ENCODE results near the gene SCN2A. TPM values are rescaled to one million over a fixed set of nuclear protein-coding genes. Genes with fewer than 3 reads are reported as not detected.
"Not testable (repeated sequence)": the region's sequence is repeated elsewhere in the genome, so short reads cannot be mapped to it uniquely, and the experiment has no call there.

Gene SCN2A
- total RNA-seq, 1 donor from 2014 or later, result 1.9 TPM

GRCh38 chr2:165295643-165296042 lies 56.4 kb downstream of the SCN2A start:
- DNase-seq (ENCODE audit: low spot score) (no peak), ATAC-seq (no peak)
- intact Hi-C loops (cut with DNase I), result no loop called here

- intact Hi-C loops (cut with DNase I), result no loop called here
- DNase-seq (ENCODE audit: low spot score), result no peak
- ATAC-seq, result no peak
These were observed 66.3 kb downstream of the SCN2A start for GRCh38 chr2:165305391-165306096.

- ATAC-seq (no peak), DNase-seq (ENCODE audit: low spot score) (no peak)
- intact Hi-C loops (cut with DNase I), result no loop called here
These were observed 68.1 kb downstream of the SCN2A start for GRCh38 chr2:165307317-165307716.

DNA sequence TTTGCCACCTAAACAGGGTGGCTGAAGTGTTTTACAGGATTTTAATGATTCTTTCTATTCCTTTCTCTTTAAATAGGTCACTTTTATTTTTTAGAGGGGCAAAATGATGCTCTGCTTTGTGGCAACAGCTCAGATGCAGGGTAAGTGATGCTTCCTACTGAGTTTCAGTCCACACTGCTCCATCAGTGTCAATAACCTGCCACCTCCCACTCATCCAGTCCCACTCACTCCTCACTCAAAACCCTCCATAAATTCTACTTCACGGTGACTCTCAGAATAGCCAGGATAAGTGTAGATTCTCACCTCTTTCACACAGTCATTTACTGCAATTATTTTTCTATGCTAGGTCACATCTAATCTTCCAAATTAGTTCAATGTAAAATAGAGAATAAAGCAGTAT lies 72.7 kb downstream of the SCN2A start:
- no peak for DNase-seq (ENCODE audit: low spot score)
- intact Hi-C loops (cut with DNase I), result no loop called here
- no peak for ATAC-seq

DNA sequence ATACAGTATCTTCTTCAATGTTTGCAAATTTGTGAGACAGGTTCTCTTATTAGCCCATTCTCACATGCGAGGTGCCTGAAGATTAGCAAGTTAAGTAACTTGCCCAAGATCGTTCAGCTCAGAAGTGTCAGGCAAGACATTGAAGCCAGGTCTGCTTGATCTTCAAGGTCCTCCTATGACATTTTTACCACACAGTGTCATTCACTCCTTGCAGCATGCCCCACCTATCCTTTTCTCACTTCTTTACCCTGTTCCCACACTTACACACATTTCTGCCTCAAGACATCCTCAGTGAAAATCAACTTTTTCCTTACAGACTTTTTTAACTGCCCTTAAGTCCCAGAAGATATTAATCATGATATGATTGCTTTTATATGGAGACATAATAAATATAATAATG lies 73.8 kb downstream of the SCN2A start:
- ATAC-seq (no peak), DNase-seq (ENCODE audit: low spot score) (no peak)
- intact Hi-C loops (cut with DNase I), result no loop called here

GRCh38 chr2:165313509-165313908 lies 74.3 kb downstream of the SCN2A start:
- DNase-seq (ENCODE audit: low spot score) (no peak), ATAC-seq (no peak)
- intact Hi-C loops (cut with DNase I), result no loop called here

DNA sequence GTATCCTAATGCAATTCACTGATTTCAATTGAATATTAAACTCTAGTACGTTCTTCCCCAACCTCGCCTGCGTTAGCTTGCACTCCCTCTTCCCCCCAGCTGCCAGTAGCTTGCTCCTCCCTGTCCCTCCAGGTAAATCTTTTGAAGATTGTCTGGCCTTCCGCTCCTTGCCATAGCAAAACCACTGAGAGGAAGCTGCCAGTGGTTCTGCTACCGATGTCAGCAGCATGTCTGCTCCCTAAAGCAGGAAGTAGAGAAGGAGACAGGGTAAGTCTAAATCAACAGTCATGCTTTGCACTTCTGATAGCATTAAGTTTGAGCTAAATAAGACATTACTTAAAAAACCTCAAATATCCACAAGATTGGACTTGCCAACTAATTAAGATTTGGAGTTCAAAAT lies 89.1 kb downstream of the SCN2A start:
- intact Hi-C loops (cut with DNase I), result no loop called here
- ATAC-seq, result no peak
- no peak for DNase-seq (ENCODE audit: low spot score)

GRCh38 chr2:165344276-165344675 lies 105.1 kb downstream of the SCN2A start:
- intact Hi-C loops (cut with DNase I); ATAC-seq; DNase-seq (ENCODE audit: low spot score): not testable (repeated sequence)

GRCh38 chr2:165348441-165348840 lies 109.2 kb downstream of the SCN2A start:
- DNase-seq (ENCODE audit: low spot score), result no peak
- intact Hi-C loops (cut with DNase I), result no loop called here
- ATAC-seq, result no peak

DNA sequence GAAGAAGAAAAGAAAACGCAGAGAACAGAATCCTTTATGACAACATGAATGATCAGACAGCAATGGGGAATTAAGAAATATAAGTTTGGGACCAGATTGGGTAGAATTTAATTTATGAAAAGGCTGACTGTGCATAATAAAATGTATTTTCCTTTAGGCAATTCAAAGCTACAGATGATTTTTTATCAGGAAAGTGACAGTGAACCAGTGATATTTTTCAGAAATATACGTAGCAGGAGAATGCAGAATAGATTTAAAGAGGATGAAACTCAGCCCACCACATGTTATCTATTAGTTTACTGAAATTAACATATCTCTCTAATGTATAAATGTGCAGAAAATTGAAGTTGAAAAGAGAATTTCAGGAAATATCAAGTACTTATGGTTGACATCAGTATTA lies 110.0 kb downstream of the SCN2A start:
- ATAC-seq (no peak), DNase-seq (ENCODE audit: low spot score) (no peak)
- intact Hi-C loops (cut with DNase I), result no loop called here

GRCh38 chr2:165357758-165358157 lies 118.5 kb downstream of the SCN2A start:
- DNase-seq (ENCODE audit: low spot score) (no peak), ATAC-seq (no peak)
- intact Hi-C loops (cut with DNase I), result no loop called here

DNA sequence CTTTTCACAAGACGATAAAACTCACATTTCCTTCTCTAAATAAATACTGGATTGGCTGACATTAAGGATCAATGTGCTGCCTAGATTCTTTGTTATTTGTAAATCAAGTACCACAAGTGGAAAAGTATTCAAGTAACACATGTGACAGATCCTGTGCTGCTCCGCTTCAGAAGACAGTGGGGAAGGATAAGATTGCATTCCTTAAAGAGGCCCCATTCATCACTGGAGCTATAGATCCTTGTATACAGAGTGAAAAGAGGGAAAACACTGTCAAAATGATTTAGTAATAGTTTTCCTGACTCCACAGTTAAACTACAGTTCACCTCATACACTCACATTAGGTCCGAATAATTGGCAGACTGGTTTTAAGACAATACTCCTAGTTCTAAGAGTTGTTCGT lies 122.3 kb downstream of the SCN2A start:
- intact Hi-C loops (cut with DNase I), result no loop called here
- no peak for ATAC-seq
- DNase-seq (ENCODE audit: low spot score), result no peak

DNA sequence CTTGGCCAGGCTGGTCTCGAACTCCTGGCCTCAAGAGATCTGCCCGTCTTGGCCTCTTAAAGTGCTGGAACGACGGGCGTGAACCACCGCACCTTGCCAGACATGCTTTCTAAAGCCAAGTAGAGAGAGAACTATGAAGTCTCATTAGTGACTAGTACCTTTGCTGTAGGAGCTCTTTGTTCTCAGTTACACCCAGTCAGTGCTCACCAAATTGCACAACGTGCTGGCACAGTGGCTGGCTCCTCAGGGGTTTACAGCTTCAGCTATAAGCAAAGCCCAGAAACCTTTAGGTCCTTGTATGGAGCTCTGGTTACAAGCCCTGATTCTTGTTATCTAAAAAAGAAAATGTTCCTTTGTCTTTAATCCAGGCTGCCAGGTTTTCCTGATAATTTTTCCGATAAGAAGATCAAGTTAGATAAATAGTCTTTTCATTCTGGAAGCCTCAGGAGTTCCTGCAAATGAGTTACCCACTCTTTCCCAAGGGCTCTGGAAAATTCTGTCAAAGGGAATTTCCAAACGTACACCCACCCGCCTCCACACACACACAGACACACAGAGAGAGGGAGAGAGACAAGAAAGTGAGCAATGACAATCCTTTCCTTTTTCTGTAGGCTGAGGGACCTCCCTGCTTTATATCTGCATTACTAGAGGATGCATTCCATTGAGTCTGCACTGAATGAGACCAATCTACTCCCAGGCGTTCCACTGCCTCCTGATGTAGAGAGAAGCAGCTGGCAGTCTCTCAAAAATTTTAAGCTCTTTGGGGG lies 130.1 kb downstream of the SCN2A start:
- intact Hi-C loops (cut with DNase I), result no loop called here
- no peak for ATAC-seq
- DNase-seq (ENCODE audit: low spot score), result no peak

DNA sequence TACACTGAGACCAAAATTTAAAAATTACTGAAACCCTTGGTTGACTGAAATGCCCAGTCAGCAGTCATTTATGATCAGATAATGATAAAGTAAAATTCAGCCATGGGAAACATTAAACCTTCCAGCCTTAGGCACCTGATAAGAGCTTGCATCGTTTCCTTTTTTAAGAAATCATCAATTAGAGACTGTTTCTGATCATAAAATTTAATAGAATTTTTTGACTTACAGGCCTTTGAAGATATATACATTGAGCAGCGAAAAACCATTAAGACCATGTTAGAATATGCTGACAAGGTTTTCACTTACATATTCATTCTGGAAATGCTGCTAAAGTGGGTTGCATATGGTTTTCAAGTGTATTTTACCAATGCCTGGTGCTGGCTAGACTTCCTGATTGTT lies 130.7 kb downstream of the SCN2A start:
- intact Hi-C loops (cut with DNase I), result no loop called here
- ATAC-seq (no peak), DNase-seq (ENCODE audit: low spot score) (no peak)

DNA sequence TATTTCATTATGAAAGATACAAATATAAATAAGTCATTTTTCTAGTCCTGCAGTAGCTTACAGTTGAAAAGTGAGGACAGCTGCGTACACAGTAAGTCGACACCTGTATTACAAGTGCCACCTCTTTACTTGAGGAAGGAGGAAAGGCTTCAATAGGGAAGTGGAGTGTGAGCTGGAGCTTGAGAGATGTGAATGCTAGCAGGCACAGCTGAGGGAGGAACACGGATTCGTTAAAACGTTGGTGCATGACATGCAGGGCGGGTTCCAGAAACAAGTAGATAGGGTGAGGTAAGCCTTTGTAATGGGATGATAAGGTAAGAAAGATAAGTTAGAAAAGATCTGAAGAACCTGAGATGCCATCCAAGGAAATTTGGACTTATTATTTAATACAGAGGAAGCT lies 132.1 kb downstream of the SCN2A start:
- ATAC-seq (no peak), DNase-seq (ENCODE audit: low spot score) (no peak)
- intact Hi-C loops (cut with DNase I), result no loop called here

DNA sequence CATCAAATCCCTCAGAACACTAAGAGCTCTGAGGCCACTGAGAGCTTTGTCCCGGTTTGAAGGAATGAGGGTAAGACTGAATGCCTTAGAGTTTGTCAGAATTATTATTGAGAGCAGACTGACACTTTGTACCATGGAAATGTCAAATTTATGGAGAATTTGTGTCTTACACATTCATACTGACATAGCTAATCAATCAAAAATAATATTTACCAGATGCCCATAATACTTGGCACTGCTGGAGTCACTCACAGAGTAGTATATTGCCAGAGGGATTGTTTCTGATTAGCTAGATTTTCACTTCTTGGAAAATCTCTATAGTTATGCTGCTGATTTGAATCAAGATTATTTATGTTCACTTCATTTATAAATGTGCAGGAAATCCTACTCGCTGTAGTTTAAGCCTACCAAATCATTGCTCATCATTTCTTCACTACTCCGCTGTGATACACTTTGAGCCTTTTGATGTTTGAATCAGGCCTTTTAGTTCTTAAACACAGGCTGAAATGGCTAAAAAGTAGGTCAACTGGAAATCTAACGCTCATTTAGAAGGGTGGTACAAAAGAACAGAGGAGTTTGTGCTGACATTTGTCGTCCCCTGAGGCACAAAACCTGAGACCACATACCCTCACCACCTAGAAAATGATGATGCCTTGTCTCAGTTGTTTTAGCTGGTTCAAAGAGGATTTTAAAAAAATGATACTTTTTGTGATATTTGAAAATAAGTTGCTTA lies 134.2 kb downstream of the SCN2A start:
- intact Hi-C loops (cut with DNase I), result no loop called here
- no peak for DNase-seq (ENCODE audit: low spot score)
- no peak for ATAC-seq

DNA sequence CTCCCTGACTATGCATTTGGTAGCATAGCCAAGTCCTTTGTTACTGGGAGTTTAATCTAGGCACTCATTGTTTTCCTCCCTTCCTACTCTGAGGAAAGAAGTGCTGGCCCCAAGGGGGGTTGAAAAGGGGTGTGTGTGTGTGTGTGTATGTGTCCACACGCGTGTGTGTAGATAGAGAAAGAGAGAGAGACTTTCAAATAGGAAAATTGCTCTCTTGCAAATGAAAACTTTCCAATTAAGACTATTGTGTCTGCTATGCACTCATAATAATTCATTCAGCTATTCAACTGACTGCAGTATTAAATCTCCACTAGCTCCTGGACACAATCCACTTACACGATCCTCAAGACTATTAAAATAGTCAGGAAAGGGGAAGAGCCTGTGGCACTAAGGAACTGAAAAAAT lies 137.4 kb downstream of the SCN2A start:
- intact Hi-C loops (cut with DNase I), result no loop called here

GRCh38 chr2:165382362-165382761 lies 143.1 kb downstream of the SCN2A start:
- no peak for ATAC-seq
- intact Hi-C loops (cut with DNase I), result no loop called here
- DNase-seq (ENCODE audit: low spot score), result no peak

More for the DNA sequence above, 137.4 kb downstream of the SCN2A start:
- DNase-seq (ENCODE audit: low spot score) (no peak), ATAC-seq (no peak)

DNA sequence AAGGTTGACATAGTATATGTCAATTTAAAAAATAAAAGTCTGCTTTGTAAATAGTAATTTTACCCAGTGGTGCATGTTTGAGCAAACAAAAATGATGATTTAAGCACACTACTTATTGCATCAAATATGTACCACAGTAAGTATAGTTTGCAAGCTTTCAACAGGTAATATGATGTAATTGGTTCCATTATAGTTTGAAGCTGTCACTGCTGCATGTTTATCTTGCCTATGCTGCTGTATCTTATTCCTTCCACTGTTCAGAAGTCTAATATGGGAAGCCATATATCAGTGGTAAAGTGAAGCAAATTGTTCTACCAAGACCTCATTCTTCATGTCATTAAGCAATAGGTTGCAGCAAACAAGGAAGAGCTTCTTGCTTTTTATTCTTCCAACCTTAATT lies 151.7 kb downstream of the SCN2A start:
- no peak for ATAC-seq
- DNase-seq (ENCODE audit: low spot score), result no peak
- intact Hi-C loops (cut with DNase I), result no loop called here

DNA sequence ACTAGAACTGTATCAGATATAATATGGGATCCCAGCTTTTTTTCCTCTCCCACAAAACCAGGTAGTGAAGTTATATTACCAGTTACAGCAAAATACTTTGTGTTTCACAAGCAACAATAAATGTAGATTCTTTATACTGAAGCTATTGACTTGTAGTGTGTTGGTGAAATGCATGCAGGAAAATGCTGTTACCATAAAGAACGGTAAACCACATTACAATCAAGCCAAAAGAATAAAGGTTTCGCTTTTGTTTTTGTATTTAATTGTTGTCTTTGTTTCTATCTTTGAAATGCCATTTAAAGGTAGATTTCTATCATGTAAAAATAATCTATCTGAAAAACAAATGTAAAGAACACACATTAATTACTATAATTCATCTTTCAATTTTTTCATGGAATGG lies 152.6 kb downstream of the SCN2A start:
- ATAC-seq, result no peak
- DNase-seq (ENCODE audit: low spot score), result no peak
- intact Hi-C loops (cut with DNase I), result no loop called here
